HG02943 (cell line): Measurements from ENCODE around the gene TNNT1.
"Not testable (repeated sequence)": the region's sequence is repeated elsewhere in the genome, so short reads cannot be mapped to it uniquely, and the experiment has no call there.

ENCODE experiments used
- ATAC-seq: cut with Tn5 transposase; IDR thresholded peaks from one replicate; pipeline ENCODE4 v1.9.1; 2021; ENCODE audit warnings: mild to moderate bottlenecking, low read depth, moderate library complexity; ENCODE audit not compliant: unreplicated experiment

The TNNT1 gene

GRCh38 chr19:55171440-55171839 is 22.4 kb upstream of the TNNT1 start:
- no peak for ATAC-seq

GRCh38 chr19:55169136-55169535 is 20.1 kb upstream of the TNNT1 start:
- no peak for ATAC-seq

GRCh38 chr19:55166530-55167268 is 17.7 kb upstream of the TNNT1 start, which contains the start of gene DNAAF3:
TSS of gene DNAAF3 (minus strand) at chr19:55166613. CDS start at chr19:55166413, 200 bp downstream.
- peak; percentile 76 for ATAC-seq

GRCh38 chr19:55165952-55166529 is 17.0 kb upstream of the TNNT1 start:
- no peak for ATAC-seq

GRCh38 chr19:55161571-55162322 is 12.7 kb upstream of the TNNT1 start:
- no peak for ATAC-seq

GRCh38 chr19:55160986-55161365 is 12.0 kb upstream of the TNNT1 start:
- ATAC-seq, result no peak

GRCh38 chr19:55160128-55160985 is 11.4 kb upstream of the TNNT1 start:
- ATAC-seq, result no peak

- no peak for ATAC-seq
Observed at GRCh38 chr19:55158848-55159749, 10.1 kb upstream of the TNNT1 start.

GRCh38 chr19:55158423-55158822 is 9.4 kb upstream of the TNNT1 start:
- ATAC-seq, result no peak

GRCh38 chr19:55157064-55157908 is 8.3 kb upstream of the TNNT1 start, which contains the start of gene TNNI3:
TSS of gene TNNI3 (minus strand) at chr19:55157732. CDS start at chr19:55157589, 143 bp downstream.
- no peak for ATAC-seq

- ATAC-seq, result no peak
Observed at GRCh38 chr19:55156202-55157063, 7.4 kb upstream of the TNNT1 start.

- not testable (repeated sequence) for ATAC-seq
Observed at GRCh38 chr19:55155784-55156183, 6.8 kb upstream of the TNNT1 start.

GRCh38 chr19:55153652-55154264 is 4.8 kb upstream of the TNNT1 start:
- no peak for ATAC-seq

GRCh38 chr19:55152017-55152416 is 3.0 kb upstream of the TNNT1 start:
- no peak for ATAC-seq

- no peak for ATAC-seq
Observed at GRCh38 chr19:55147545-55148251, 1.3 kb downstream of the TNNT1 start.

GRCh38 chr19:55146705-55147273 is 2.2 kb downstream of the TNNT1 start:
- no peak for ATAC-seq
